ENCODE results near the gene ARHGAP26.

Gene ARHGAP26

DNA sequence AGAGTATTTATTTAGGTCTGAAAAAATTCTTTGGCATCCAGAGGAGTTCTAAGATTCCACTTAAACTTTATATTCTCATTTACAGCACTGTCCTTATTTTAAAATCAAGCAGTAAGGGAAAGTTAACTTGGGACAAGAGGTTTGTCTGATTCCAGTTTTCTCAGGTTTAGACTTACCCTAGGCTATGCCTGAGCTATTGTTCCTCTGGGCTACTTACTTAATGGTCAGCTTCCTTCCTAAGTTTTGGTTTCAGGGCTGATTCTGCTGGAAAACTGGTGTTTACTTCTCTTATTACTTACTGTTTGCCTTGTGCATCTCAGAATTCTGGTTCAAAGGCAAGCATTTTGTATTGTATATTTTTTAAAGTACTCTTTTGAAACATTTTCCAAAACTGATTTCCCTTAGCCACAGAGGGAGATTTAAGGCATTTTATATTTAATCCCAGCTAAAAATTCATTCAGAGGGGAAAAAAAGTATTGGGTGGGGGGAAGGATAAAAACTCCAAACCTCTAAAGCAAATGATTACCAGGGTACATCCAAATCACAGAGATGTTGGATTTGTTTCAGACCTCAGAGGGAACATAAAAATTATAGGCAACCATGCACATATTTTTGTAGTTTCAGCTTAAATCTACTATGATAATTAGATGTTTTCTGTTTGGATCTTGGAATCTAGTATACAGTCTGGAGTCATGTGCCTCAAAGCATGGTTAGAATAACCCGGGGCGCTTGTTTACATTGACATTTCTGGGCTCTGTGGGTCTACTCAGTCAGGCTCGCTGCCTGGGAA is 290.0 kb downstream of the ARHGAP26 start:
- H3K4me1 ChIP-seq (ENCODE audit: control insufficient read depth in 1 of 2, insufficient read depth in 1 of 2, low read depth in 1 of 2, low read length in 1 of 2): peaks cover 0 to 7% of the 10 kb centered on the region in 2 experiments
- TF ChIP-seq, protein P1, sequence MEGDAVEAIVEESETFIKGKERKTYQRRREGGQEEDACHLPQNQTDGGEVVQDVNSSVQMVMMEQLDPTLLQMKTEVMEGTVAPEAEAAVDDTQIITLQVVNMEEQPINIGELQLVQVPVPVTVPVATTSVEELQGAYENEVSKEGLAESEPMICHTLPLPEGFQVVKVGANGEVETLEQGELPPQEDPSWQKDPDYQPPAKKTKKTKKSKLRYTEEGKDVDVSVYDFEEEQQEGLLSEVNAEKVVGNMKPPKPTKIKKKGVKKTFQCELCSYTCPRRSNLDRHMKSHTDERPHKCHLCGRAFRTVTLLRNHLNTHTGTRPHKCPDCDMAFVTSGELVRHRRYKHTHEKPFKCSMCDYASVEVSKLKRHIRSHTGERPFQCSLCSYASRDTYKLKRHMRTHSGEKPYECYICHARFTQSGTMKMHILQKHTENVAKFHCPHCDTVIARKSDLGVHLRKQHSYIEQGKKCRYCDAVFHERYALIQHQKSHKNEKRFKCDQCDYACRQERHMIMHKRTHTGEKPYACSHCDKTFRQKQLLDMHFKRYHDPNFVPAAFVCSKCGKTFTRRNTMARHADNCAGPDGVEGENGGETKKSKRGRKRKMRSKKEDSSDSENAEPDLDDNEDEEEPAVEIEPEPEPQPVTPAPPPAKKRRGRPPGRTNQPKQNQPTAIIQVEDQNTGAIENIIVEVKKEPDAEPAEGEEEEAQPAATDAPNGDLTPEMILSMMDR (IDR thresholded peaks at IDR 0.05): no peak
- peak overlapping the region; percentile 25 for H3K27ac ChIP-seq

DNA sequence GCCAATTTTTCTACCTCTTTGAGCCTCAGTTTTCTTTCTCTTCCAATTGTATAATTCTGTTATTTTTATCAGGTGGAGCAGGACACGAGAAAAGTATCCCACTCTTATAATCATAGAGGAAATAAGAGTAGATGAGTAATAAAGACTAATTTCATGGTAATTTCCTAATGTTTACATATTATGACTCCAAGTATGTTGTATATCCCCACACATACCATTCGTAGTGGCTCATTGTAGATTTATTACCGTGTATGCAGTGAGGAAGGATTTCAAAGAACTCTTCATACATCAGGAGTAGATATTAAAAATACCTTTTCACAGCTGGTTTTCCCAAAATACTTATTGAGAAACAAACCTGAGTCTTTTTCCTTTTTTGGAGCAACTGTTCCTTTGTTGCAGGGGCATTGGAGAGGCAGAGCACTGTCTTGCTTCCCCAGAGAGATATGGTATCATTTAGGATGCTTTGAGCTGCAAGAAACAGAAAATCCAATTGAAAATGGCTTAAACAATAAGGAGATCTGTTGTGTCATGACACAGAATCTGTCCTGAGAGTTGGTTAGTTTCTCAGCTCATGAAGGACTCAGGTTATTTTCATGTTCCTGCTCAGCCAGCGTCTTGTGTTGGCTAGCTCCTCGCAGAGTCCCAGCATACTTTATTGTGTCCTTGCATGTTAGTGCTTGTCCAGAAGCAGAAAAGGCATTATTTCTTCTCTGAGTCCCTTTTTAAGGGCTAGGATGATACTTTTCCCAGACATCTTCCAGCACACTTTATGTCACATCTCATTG is 291.2 kb downstream of the ARHGAP26 start:
- Histone ChIP-seq H3K4me3 (ENCODE audit: low read depth in 1 of 2, low read length in 1 of 2) (no peak overlapping the region), H3K27me3 (no peaks in the 10 kb centered on the region), H3K36me3 (peaks cover 83% of the 10 kb centered on the region), H3K27ac (no peak overlapping the region), H3K9me3 (no peaks in the 10 kb centered on the region), H3K4me1 (ENCODE audit: control insufficient read depth in 1 of 2, insufficient read depth in 1 of 2, low read depth in 1 of 2, low read length in 1 of 2) (peaks cover 0 to 11% of the 10 kb centered on the region in 2 experiments)
- TF ChIP-seq, protein P1 (IDR thresholded peaks at IDR 0.05): no peak

More for the DNA sequence above, 290.0 kb downstream of the ARHGAP26 start:
- H3K4me3 ChIP-seq (ENCODE audit: low read depth in 1 of 2, low read length in 1 of 2): no peak overlapping the region
- H3K36me3 ChIP-seq: peaks cover 83% of the 10 kb centered on the region
- H3K27me3 ChIP-seq: no peaks in the 10 kb centered on the region
- no peaks in the 10 kb centered on the region for H3K9me3 ChIP-seq

DNA sequence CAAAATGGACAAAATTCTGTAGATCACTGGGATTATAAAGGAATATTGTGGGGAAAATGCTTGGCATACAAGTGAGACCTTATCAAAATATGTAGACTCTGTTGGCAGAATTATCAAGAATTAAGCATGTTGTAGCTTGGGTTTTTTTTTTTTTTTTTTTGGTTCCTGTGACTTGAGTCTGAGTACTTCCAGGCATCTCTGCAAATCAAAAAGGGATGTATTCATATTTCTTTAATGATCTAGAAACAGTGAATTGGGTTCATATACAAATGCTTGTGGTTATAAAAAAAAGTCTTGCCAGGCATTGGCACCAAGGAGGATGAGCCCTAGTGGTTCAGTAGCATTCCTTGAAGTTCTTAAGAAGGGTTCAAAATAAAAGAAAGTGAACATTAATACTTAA is 292.2 kb downstream of the ARHGAP26 start:
- no peaks in the 10 kb centered on the region for H3K27me3 ChIP-seq
- H3K9me3 ChIP-seq: no peaks in the 10 kb centered on the region
- no peak overlapping the region for H3K4me3 ChIP-seq (ENCODE audit: low read depth in 1 of 2, low read length in 1 of 2)
- H3K36me3 ChIP-seq: peaks cover 75% of the 10 kb centered on the region
- TF ChIP-seq, protein P1 (IDR thresholded peaks at IDR 0.05): no peak
- no peak overlapping the region for H3K27ac ChIP-seq
- H3K4me1 ChIP-seq (ENCODE audit: control insufficient read depth in 1 of 2, insufficient read depth in 1 of 2, low read depth in 1 of 2, low read length in 1 of 2): peaks cover 9 to 19% of the 10 kb centered on the region in 2 experiments

DNA sequence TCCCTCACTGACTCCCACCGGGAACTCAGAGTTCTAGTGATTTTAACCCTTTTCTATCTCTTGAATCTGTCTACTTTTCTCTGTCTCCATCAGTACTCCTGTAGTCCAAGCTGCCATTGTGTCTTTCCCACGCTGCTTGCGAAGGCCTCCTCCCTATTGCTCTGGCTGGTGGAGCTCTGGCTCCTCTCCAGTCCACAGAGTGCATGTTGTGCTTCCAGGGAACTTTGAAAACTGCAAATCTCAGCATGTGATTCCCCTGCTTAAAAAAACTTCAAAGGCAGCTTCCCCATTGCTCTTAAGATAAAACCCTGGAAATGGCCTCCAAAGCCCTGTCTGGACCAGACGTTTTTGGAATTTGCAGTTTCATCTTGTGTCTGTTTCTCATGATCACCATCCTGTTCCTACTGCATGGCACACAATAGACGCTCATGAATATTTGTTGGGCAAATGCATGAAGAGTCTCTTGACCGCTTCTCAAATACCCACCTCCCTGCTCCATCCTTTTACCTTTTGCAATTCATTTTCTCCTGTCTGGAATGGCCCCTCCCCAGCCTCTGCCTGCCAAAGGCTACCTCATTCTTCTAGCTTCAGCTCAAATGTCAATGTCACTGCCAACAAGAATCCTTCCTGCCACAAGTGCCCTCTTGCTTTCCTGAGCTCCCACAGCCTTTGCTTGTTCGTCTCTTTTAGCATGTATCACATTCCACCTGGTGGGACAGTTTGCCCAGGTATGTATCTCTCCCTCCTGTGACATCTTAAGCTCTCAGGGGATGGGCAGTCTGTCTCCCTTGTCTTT is 293.2 kb downstream of the ARHGAP26 start:
- no peaks in the 10 kb centered on the region for H3K27me3 ChIP-seq
- H3K4me1 ChIP-seq (ENCODE audit: control insufficient read depth in 1 of 2, insufficient read depth in 1 of 2, low read depth in 1 of 2, low read length in 1 of 2): peaks cover 13 to 18% of the 10 kb centered on the region in 2 experiments
- H3K9me3 ChIP-seq: no peaks in the 10 kb centered on the region
- H3K36me3 ChIP-seq: peaks cover 69% of the 10 kb centered on the region
- TF ChIP-seq, protein P1 (IDR thresholded peaks at IDR 0.05): no peak
- no peak overlapping the region for H3K4me3 ChIP-seq (ENCODE audit: low read depth in 1 of 2, low read length in 1 of 2)
- peak overlapping the region; percentile 73 for H3K27ac ChIP-seq

DNA sequence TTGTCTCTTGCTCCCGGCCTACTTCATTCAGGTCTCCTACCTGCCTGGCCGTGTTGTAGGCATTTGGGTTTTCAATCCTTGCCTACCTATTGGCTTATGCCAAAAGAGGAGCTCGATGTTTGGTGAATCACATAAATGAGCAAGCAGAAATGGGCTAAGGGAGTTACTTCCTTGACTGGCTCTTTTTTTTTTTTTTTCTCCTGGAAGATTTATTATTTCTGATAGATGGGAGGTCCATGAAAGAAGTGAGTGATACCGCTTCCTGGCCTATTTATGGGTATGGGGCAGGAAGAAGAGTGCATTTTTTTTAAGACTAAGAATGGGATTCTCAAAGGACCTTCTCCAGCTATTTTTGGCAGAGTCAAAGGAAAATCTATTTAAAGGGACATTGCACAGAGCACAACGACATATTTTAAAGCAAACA is 294.1 kb downstream of the ARHGAP26 start:
- H3K27me3 ChIP-seq: no peaks in the 10 kb centered on the region
- H3K4me3 ChIP-seq (ENCODE audit: low read depth in 1 of 2, low read length in 1 of 2): no peak overlapping the region
- H3K27ac ChIP-seq: peak overlapping the region; percentile 73
- H3K9me3 ChIP-seq: no peaks in the 10 kb centered on the region
- peaks cover 69% of the 10 kb centered on the region for H3K36me3 ChIP-seq
- peaks cover 13 to 18% of the 10 kb centered on the region in 2 experiments for H3K4me1 ChIP-seq (ENCODE audit: control insufficient read depth in 1 of 2, insufficient read depth in 1 of 2, low read depth in 1 of 2, low read length in 1 of 2)
- TF ChIP-seq, protein P1 (IDR thresholded peaks at IDR 0.05): no peak

All from neutrophil (primary cell).